GM18907 (cell line): Measurements from ENCODE around the gene EFCAB6.

Experiments
- ATAC-seq: cut with Tn5 transposase; IDR thresholded peaks from one replicate; pipeline ENCODE4 v1.9.1; 2021; ENCODE audit warnings: mild to moderate bottlenecking, moderate library complexity; ENCODE audit not compliant: unreplicated experiment

Gene EFCAB6

GRCh38 chr22:43600265-43600664, 211.8 kb downstream of the EFCAB6 start:
- no peak for ATAC-seq

- no peak for ATAC-seq
Observed at GRCh38 chr22:43592476-43592875, 219.6 kb downstream of the EFCAB6 start.

- ATAC-seq = no peak
Observed at GRCh38 chr22:43591380-43591779, 220.7 kb downstream of the EFCAB6 start.

GRCh38 chr22:43587574-43587973, 224.5 kb downstream of the EFCAB6 start:
- no peak for ATAC-seq

GRCh38 chr22:43583501-43583900, 228.6 kb downstream of the EFCAB6 start:
- no peak for ATAC-seq

GRCh38 chr22:43582394-43582793, 229.7 kb downstream of the EFCAB6 start:
- ATAC-seq = no peak

GRCh38 chr22:43580271-43580750, 231.8 kb downstream of the EFCAB6 start:
- ATAC-seq = no peak

GRCh38 chr22:43574738-43575137, 237.4 kb downstream of the EFCAB6 start:
- no peak for ATAC-seq

GRCh38 chr22:43572710-43573109, 239.4 kb downstream of the EFCAB6 start:
- no peak for ATAC-seq

- no peak for ATAC-seq
Observed at GRCh38 chr22:43571181-43571580, 240.9 kb downstream of the EFCAB6 start.

GRCh38 chr22:43570531-43571165, 241.5 kb downstream of the EFCAB6 start:
- ATAC-seq = no peak

GRCh38 chr22:43569111-43569510, 243.0 kb downstream of the EFCAB6 start:
- ATAC-seq = no peak

- ATAC-seq = no peak
Observed at GRCh38 chr22:43567691-43568324, 244.3 kb downstream of the EFCAB6 start.

- no peak for ATAC-seq
Observed at GRCh38 chr22:43566561-43567332, 245.4 kb downstream of the EFCAB6 start.

GRCh38 chr22:43566021-43566420, 246.1 kb downstream of the EFCAB6 start:
- no peak for ATAC-seq

GRCh38 chr22:43564859-43565258, 247.2 kb downstream of the EFCAB6 start:
- ATAC-seq = no peak

- ATAC-seq = no peak
Observed at GRCh38 chr22:43563571-43563970, 248.5 kb downstream of the EFCAB6 start.

- no peak for ATAC-seq
Observed at GRCh38 chr22:43562843-43563242, 249.3 kb downstream of the EFCAB6 start.

- no peak for ATAC-seq
Observed at GRCh38 chr22:43561415-43562178, 250.5 kb downstream of the EFCAB6 start.

- ATAC-seq = no peak
Observed at GRCh38 chr22:43560651-43561050, 251.5 kb downstream of the EFCAB6 start.
